HG02678 (cell line): Measurements from ENCODE around the gene ATAD3C.
"Not testable (repeated sequence)": the region's sequence is repeated elsewhere in the genome, so short reads cannot be mapped to it uniquely, and the experiment has no call there.

ENCODE experiments used
- ATAC-seq: cut with Tn5 transposase; IDR thresholded peaks from one replicate; pipeline ENCODE4 v1.9.1; 2021; ENCODE audit warnings: mild to moderate bottlenecking, moderate library complexity; ENCODE audit not compliant: unreplicated experiment

The ATAD3C gene

GRCh38 chr1:1494311-1494710 lies 44.8 kb downstream of the ATAD3C start:
- ATAC-seq = not testable (repeated sequence)

GRCh38 chr1:1495461-1495975 lies 46.0 kb downstream of the ATAD3C start:
- not testable (repeated sequence) for ATAC-seq

- ATAC-seq = not testable (repeated sequence)
Measured at GRCh38 chr1:1504777-1505365, 55.4 kb downstream of the ATAD3C start.

- ATAC-seq = peak; percentile 54
Measured at GRCh38 chr1:1505366-1505798, 55.9 kb downstream of the ATAD3C start.

- not testable (repeated sequence) for ATAC-seq
Measured at GRCh38 chr1:1505801-1506200, 56.3 kb downstream of the ATAD3C start.

GRCh38 chr1:1507305-1507704 lies 57.8 kb downstream of the ATAD3C start:
- no peak for ATAC-seq

GRCh38 chr1:1508775-1509464 lies 59.4 kb downstream of the ATAD3C start:
- not testable (repeated sequence) for ATAC-seq

GRCh38 chr1:1509465-1509850 lies 60.0 kb downstream of the ATAD3C start:
- not testable (repeated sequence) for ATAC-seq

- no peak for ATAC-seq
Measured at GRCh38 chr1:1510912-1511532, 61.5 kb downstream of the ATAD3C start.

GRCh38 chr1:1511533-1512285 lies 62.2 kb downstream of the ATAD3C start, which contains the start of gene ATAD3A:
Gene ATAD3A, plus strand, starts transcription at chr1:1512162. Its CDS starts 107 bp downstream, at chr1:1512269.
- peak; percentile 91 for ATAC-seq

GRCh38 chr1:1512425-1512824 lies 62.9 kb downstream of the ATAD3C start:
- peak; percentile 8 for ATAC-seq

GRCh38 chr1:1513675-1514074 lies 64.2 kb downstream of the ATAD3C start:
- ATAC-seq = not testable (repeated sequence)

GRCh38 chr1:1514376-1514775 lies 64.9 kb downstream of the ATAD3C start:
- ATAC-seq = not testable (repeated sequence)

- not testable (repeated sequence) for ATAC-seq
Measured at GRCh38 chr1:1516923-1517322, 67.4 kb downstream of the ATAD3C start.

- ATAC-seq = no peak
Measured at GRCh38 chr1:1517973-1518620, 68.6 kb downstream of the ATAD3C start.

GRCh38 chr1:1518621-1519007 lies 69.1 kb downstream of the ATAD3C start:
- ATAC-seq = not testable (repeated sequence)
